Trophoblast cell (in vitro differentiated cells and primary cell): ENCODE measurements around the gene ENPP1.

Source experiments
- DNase-seq, 2 donors: peaks; one replicate each; pipeline ENCODE4 v3.0.0-alpha.2; 2016
- H2AFZ ChIP-seq: 2 replicates; pipeline ENCODE4 v1.6.1; 2013; ENCODE audit warnings: low read length, moderate library complexity, mild to moderate bottlenecking; ENCODE audit not compliant: insufficient read depth, poor library complexity
- H2AK5ac ChIP-seq: 2 replicates; pipeline ENCODE4 v1.6.1; 2013; ENCODE audit warnings: mild to moderate bottlenecking, low read length
- H2BK120ac ChIP-seq: 2 replicates; pipeline ENCODE4 v1.6.1; 2013; ENCODE audit warnings: low read length, mild to moderate bottlenecking, moderate library complexity; ENCODE audit not compliant: insufficient read depth, poor library complexity
- H2BK12ac ChIP-seq: 2 replicates; pipeline ENCODE4 v1.6.1; 2013; ENCODE audit warnings: mild to moderate bottlenecking, low read length, moderate library complexity
- H2BK5ac ChIP-seq: 2 replicates; pipeline ENCODE4 v1.6.1; 2013; ENCODE audit warnings: low read length, low read depth, moderate library complexity, mild to moderate bottlenecking; ENCODE audit not compliant: poor library complexity
- H3K14ac ChIP-seq: 2 replicates; pipeline ENCODE4 v1.6.1; 2013; ENCODE audit warnings: mild to moderate bottlenecking, low read length
- H3K18ac ChIP-seq: 2 replicates; pipeline ENCODE4 v1.6.1; 2013; ENCODE audit warnings: mild to moderate bottlenecking, low read length
- H3K23ac ChIP-seq: 2 replicates; pipeline ENCODE4 v1.6.1; 2013; ENCODE audit warnings: low read length
- H3K27ac ChIP-seq: 2 replicates; pipeline ENCODE4 v1.5.1; 2013; ENCODE audit warnings: low read depth, mild to moderate bottlenecking, inconsistent platforms, low read length, moderate library complexity
- H3K27me3 ChIP-seq: 2 replicates; pipeline ENCODE4 v1.6.1; 2013; ENCODE audit warnings: inconsistent platforms, mild to moderate bottlenecking, low read length, moderate library complexity; ENCODE audit not compliant: insufficient read depth
- H3K36me3 ChIP-seq, 2 experiments: 1 replicate in 1 of 2; 2 replicates in 1 of 2; pipeline ENCODE4 v1.6.1; 2013; ENCODE audit warnings: low read length in 2 of 2, mild to moderate bottlenecking in 2 of 2, moderate library complexity in 1 of 2; ENCODE audit not compliant: insufficient read depth in 2 of 2, control insufficient read depth in 1 of 2
- H3K4ac ChIP-seq: 2 replicates; pipeline ENCODE4 v1.6.1; 2013; ENCODE audit warnings: low read depth, mild to moderate bottlenecking, low read length, moderate library complexity
- H3K4me1 ChIP-seq, 2 experiments: 1 replicate in 1 of 2; 2 replicates in 1 of 2; pipeline ENCODE4 v1.6.1; 2013; ENCODE audit warnings: low read length in 2 of 2, mild to moderate bottlenecking in 2 of 2, moderate library complexity in 1 of 2; ENCODE audit not compliant: insufficient read depth in 2 of 2, control insufficient read depth in 1 of 2
- H3K4me2 ChIP-seq: 2 replicates; pipeline ENCODE4 v1.6.1; 2013; ENCODE audit warnings: inconsistent platforms, mild to moderate bottlenecking, low read length, moderate library complexity
- H3K4me3 ChIP-seq: 2 replicates; pipeline ENCODE4 v1.5.1; 2013; ENCODE audit warnings: mild to moderate bottlenecking, low read depth, low read length, inconsistent platforms
- H3K79me1 ChIP-seq: one replicate; pipeline ENCODE4 v1.6.1; 2013; ENCODE audit warnings: low read length
- H3K79me2 ChIP-seq: 2 replicates; pipeline ENCODE4 v1.6.1; 2013; ENCODE audit warnings: low read length, mild to moderate bottlenecking; ENCODE audit not compliant: control insufficient read depth, insufficient read depth, poor library complexity
- H3K9ac ChIP-seq: 2 replicates; pipeline ENCODE4 v1.6.1; 2013; ENCODE audit warnings: mild to moderate bottlenecking, low read length
- H3K9me3 ChIP-seq: 2 replicates; pipeline ENCODE4 v1.6.1; 2013; ENCODE audit warnings: low read depth, mild to moderate bottlenecking, control low read depth, inconsistent platforms, low read length; ENCODE audit not compliant: insufficient read depth
- H4K12ac ChIP-seq: 2 replicates; pipeline ENCODE4 v1.6.1; 2013; ENCODE audit warnings: low read depth, mild to moderate bottlenecking, low read length, moderate library complexity
- H4K8ac ChIP-seq: 2 replicates; pipeline ENCODE4 v1.6.1; 2013; ENCODE audit warnings: low read depth, mild to moderate bottlenecking, low read length, moderate library complexity
- H4K91ac ChIP-seq: one replicate; pipeline ENCODE4 v1.6.1; 2013; ENCODE audit warnings: low read depth, mild to moderate bottlenecking, low read length, moderate library complexity
- WGBS: extraction: QIAGEN DNeasy Blood & Tissue Kit; methylation state at CpG from one replicate; pipeline ENCODE4 v1.1.7; 2013; ENCODE audit warnings: missing lambda C conversion rate; ENCODE audit not compliant: insufficient read length, insufficient coverage; ENCODE audit errors: extremely low coverage; 5-methylcytosine and 5-hydroxymethylcytosine counted together

Gene ENPP1

GRCh38 chr6:131846023-131846663 lies 38.3 kb downstream of the ENPP1 start:
- H3K14ac ChIP-seq, result no peak overlapping the region
- H3K4me2 ChIP-seq, result no peak overlapping the region
- H3K4ac ChIP-seq, result no peak overlapping the region
- DNase-seq, result no peak
- no peak overlapping the region for H3K27ac ChIP-seq
- no peak overlapping the region for H3K23ac ChIP-seq
- no peaks in the 10 kb centered on the region for H3K79me2 ChIP-seq
- H3K18ac ChIP-seq, result no peak overlapping the region
- H3K4me3 ChIP-seq, result no peak overlapping the region
- no peak overlapping the region for H4K8ac ChIP-seq
- no peak overlapping the region for H2AFZ ChIP-seq
- H3K9ac ChIP-seq, result no peak overlapping the region
- H4K12ac ChIP-seq, result no peak overlapping the region
- no peaks in the 10 kb centered on the region for H3K27me3 ChIP-seq
- H3K36me3 ChIP-seq, result no peaks in the 10 kb centered on the region
- no peak overlapping the region for H2BK120ac ChIP-seq
- no peak overlapping the region for H4K91ac ChIP-seq
- no peak overlapping the region for H2BK12ac ChIP-seq
- H3K4me1 ChIP-seq, result no peaks in the 10 kb centered on the region
- no peak overlapping the region for H2BK5ac ChIP-seq
- no peak overlapping the region for H2AK5ac ChIP-seq
- no CpG with 5 or more reads among the region's 7 CpGs for WGBS
- H3K79me1 ChIP-seq, result no peaks in the 10 kb centered on the region
- no peaks in the 10 kb centered on the region for H3K9me3 ChIP-seq

GRCh38 chr6:131846905-131847304 lies 39.1 kb downstream of the ENPP1 start:
- WGBS, result no CpG with 5 or more reads among the region's 2 CpGs

GRCh38 chr6:131849799-131850198 lies 42.0 kb downstream of the ENPP1 start:
- no peak overlapping the region for H3K18ac ChIP-seq
- no peaks in the 10 kb centered on the region for H3K79me2 ChIP-seq
- H3K4me1 ChIP-seq, result no peaks in the 10 kb centered on the region
- no peaks in the 10 kb centered on the region for H3K9me3 ChIP-seq
- no peak overlapping the region for H3K23ac ChIP-seq
- H3K4me3 ChIP-seq, result no peak overlapping the region
- H3K14ac ChIP-seq, result no peak overlapping the region
- no peak overlapping the region for H3K27ac ChIP-seq
- no peak overlapping the region for H3K4me2 ChIP-seq
- H2BK5ac ChIP-seq, result no peak overlapping the region
- H4K12ac ChIP-seq, result no peak overlapping the region
- H4K91ac ChIP-seq, result no peak overlapping the region
- H2AFZ ChIP-seq, result no peak overlapping the region
- no peak overlapping the region for H4K8ac ChIP-seq
- no peaks in the 10 kb centered on the region for H3K79me1 ChIP-seq
- no peaks in the 10 kb centered on the region for H3K27me3 ChIP-seq
- H3K4ac ChIP-seq, result no peak overlapping the region
- H2AK5ac ChIP-seq, result no peak overlapping the region
- DNase-seq, result no peak
- no peak overlapping the region for H2BK120ac ChIP-seq
- H3K9ac ChIP-seq, result no peak overlapping the region
- WGBS, result no CpG with 5 or more reads among the region's 6 CpGs
- no peak overlapping the region for H2BK12ac ChIP-seq
- no peaks in the 10 kb centered on the region for H3K36me3 ChIP-seq

More at GRCh38 chr6:131846905-131847304, 39.1 kb downstream of the ENPP1 start:
- no peak overlapping the region for H3K27ac ChIP-seq
- H4K12ac ChIP-seq, result no peak overlapping the region
- no peak overlapping the region for H4K8ac ChIP-seq
- no peak overlapping the region for H2BK12ac ChIP-seq
- H3K9me3 ChIP-seq, result no peaks in the 10 kb centered on the region
- H3K4ac ChIP-seq, result no peak overlapping the region
- H2AFZ ChIP-seq, result no peak overlapping the region
- no peak overlapping the region for H3K18ac ChIP-seq
- no peaks in the 10 kb centered on the region for H3K36me3 ChIP-seq
- no peak overlapping the region for H3K4me2 ChIP-seq
- H3K9ac ChIP-seq, result no peak overlapping the region
- H3K27me3 ChIP-seq, result no peaks in the 10 kb centered on the region
- no peak overlapping the region for H3K4me3 ChIP-seq
- H3K79me1 ChIP-seq, result no peaks in the 10 kb centered on the region
- no peaks in the 10 kb centered on the region for H3K4me1 ChIP-seq
- H2AK5ac ChIP-seq, result no peak overlapping the region
- no peak overlapping the region for H3K14ac ChIP-seq
- H2BK5ac ChIP-seq, result no peak overlapping the region
- no peak overlapping the region for H2BK120ac ChIP-seq
- H4K91ac ChIP-seq, result no peak overlapping the region
- H3K23ac ChIP-seq, result no peak overlapping the region
- DNase-seq, result no peak
- no peaks in the 10 kb centered on the region for H3K79me2 ChIP-seq

- H2BK120ac ChIP-seq, result no peak overlapping the region
- H3K9me3 ChIP-seq, result no peaks in the 10 kb centered on the region
- no peak overlapping the region for H2AFZ ChIP-seq
- H2BK12ac ChIP-seq, result no peak overlapping the region
- no peak overlapping the region for H3K14ac ChIP-seq
- no peaks in the 10 kb centered on the region for H3K79me1 ChIP-seq
- no peaks in the 10 kb centered on the region for H3K36me3 ChIP-seq
- no peak overlapping the region for H3K4me3 ChIP-seq
- no peak overlapping the region for H2BK5ac ChIP-seq
- no peak overlapping the region for H4K8ac ChIP-seq
- H3K4ac ChIP-seq, result no peak overlapping the region
- H3K4me2 ChIP-seq, result no peak overlapping the region
- no peak overlapping the region for H2AK5ac ChIP-seq
- H3K79me2 ChIP-seq, result no peaks in the 10 kb centered on the region
- H3K27ac ChIP-seq, result no peak overlapping the region
- WGBS, result no CpG with 5 or more reads among the region's 8 CpGs
- no peak overlapping the region for H3K9ac ChIP-seq
- no peak overlapping the region for H3K18ac ChIP-seq
- no peak for DNase-seq
- no peaks in the 10 kb centered on the region for H3K27me3 ChIP-seq
- no peak overlapping the region for H3K23ac ChIP-seq
- H3K4me1 ChIP-seq, result no peaks in the 10 kb centered on the region
- no peak overlapping the region for H4K12ac ChIP-seq
- no peak overlapping the region for H4K91ac ChIP-seq
Measured at GRCh38 chr6:131851049-131851769, 43.4 kb downstream of the ENPP1 start.
